ENCODE measurements around the gene MGAT3. TPM values are rescaled to one million over a fixed set of nuclear protein-coding genes. Genes with fewer than 3 reads are reported as not detected.

MGAT3 gene
- total and polyA plus RNA-seq, 2 donors (not counting 3 experiments of a cell fraction or from before 2014, with no cell fraction given): not detected

- H3K9ac ChIP-seq (replicated peaks; ENCODE audit: extremely low read depth, insufficient read depth, low read length): no peak overlapping the region
- TF ChIP-seq GATA2 (IDR thresholded peaks at IDR 0.05; ENCODE audit: insufficient read depth, insufficient read length, low read depth, low read length): no peak
- no peak for TF ChIP-seq JUN (IDR thresholded peaks at IDR 0.05; ENCODE audit: borderline replicate concordance, insufficient read depth, insufficient read length, low read depth)
- no peak for TF ChIP-seq EZH2 (IDR thresholded peaks at IDR 0.05; ENCODE audit: borderline replicate concordance, low read depth, low read length, severe bottlenecking)
- TF ChIP-seq FOS (IDR thresholded peaks at IDR 0.05; ENCODE audit: borderline replicate concordance, insufficient read depth, low read length): no peak
- no peak for TF ChIP-seq MAX (IDR thresholded peaks at IDR 0.05; ENCODE audit: insufficient read depth, insufficient read length)
- TF ChIP-seq, protein P1, sequence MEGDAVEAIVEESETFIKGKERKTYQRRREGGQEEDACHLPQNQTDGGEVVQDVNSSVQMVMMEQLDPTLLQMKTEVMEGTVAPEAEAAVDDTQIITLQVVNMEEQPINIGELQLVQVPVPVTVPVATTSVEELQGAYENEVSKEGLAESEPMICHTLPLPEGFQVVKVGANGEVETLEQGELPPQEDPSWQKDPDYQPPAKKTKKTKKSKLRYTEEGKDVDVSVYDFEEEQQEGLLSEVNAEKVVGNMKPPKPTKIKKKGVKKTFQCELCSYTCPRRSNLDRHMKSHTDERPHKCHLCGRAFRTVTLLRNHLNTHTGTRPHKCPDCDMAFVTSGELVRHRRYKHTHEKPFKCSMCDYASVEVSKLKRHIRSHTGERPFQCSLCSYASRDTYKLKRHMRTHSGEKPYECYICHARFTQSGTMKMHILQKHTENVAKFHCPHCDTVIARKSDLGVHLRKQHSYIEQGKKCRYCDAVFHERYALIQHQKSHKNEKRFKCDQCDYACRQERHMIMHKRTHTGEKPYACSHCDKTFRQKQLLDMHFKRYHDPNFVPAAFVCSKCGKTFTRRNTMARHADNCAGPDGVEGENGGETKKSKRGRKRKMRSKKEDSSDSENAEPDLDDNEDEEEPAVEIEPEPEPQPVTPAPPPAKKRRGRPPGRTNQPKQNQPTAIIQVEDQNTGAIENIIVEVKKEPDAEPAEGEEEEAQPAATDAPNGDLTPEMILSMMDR (IDR thresholded peaks at IDR 0.05; ENCODE audit: extremely low read depth in 1 of 2, insufficient read depth in 1 of 2, low read depth in 1 of 2, low read length in 2 of 2): no peak
- no peak for TF ChIP-seq POLR2A (IDR thresholded peaks at IDR 0.05; ENCODE audit: low read depth, low read length)
- TF ChIP-seq POLR2AphosphoS5 (IDR thresholded peaks at IDR 0.05; ENCODE audit: insufficient read depth, low read depth, low read length): no peak
- no peak for TF ChIP-seq MYC (IDR thresholded peaks at IDR 0.05; ENCODE audit: low read depth, low read length)
- H3K9me3 ChIP-seq (replicated peaks; ENCODE audit: control insufficient read depth, insufficient read depth, low read length): no peaks in the 10 kb centered on the region
- H2AFZ ChIP-seq (ENCODE audit: low read depth, low read length): no peak overlapping the region
- peaks cover 5 to 10% of the 10 kb centered on the region in 2 experiments for H3K36me3 ChIP-seq (ENCODE audit: control insufficient read depth in 2 of 2, extremely low read depth in 1 of 2, insufficient read depth in 2 of 2, low read length in 2 of 2)
- no peak for DNase-seq (ENCODE audit: low read depth, low spot score)
- CTCF ChIA-PET: interaction anchor here (0.8 to 6.4 kb wide), 14 partner anchors 8 to 508 kb away, joined by 3 to 197 read pairs (median 14); partner anchors contain the start of genes ATF4, MIEF1 and TAB1
- no peak overlapping the region for H3K27ac ChIP-seq (ENCODE audit: insufficient read depth, low read depth, low read length)
- peaks cover 30% of the 10 kb centered on the region for H3K4me1 ChIP-seq (ENCODE audit: control insufficient read depth, extremely low read depth, insufficient read depth, low read length)
- no peaks in the 10 kb centered on the region for H4K20me1 ChIP-seq (replicated peaks; ENCODE audit: control insufficient read depth, extremely low read depth, insufficient read depth, low read length)
- dilution Hi-C loops (cut with MboI; ENCODE audit: extremely low pct_ligation_motif_present, low sequenced_read_pairs): no loop called here
- no peaks in the 10 kb centered on the region for H3K9me1 ChIP-seq (replicated peaks; ENCODE audit: control insufficient read depth, extremely low read depth, insufficient read depth, low read length)
- peaks cover 48% of the 10 kb centered on the region for H3K79me2 ChIP-seq (ENCODE audit: control insufficient read depth, insufficient read depth, low read length)
- no peak overlapping the region for H3K4me3 ChIP-seq (replicated peaks in 1 of 3; ENCODE audit: insufficient read depth in 1 of 3, low read depth in 1 of 3, low read length in 3 of 3)
- intact Hi-C loops (cut with micrococcal nuclease): loop anchor here (10.0 kb wide), 2 partner anchors 273 to 353 kb away; no protein-coding TSS in a partner anchor
- H3K4me2 ChIP-seq (ENCODE audit: insufficient read depth, low read length): no peak overlapping the region
- no TSS peak for BruUV-seq (replicated peaks)
- no peak for FAIRE-seq
- POLR2A ChIA-PET: interaction anchor here (1.2 to 1.5 kb wide), 2 partner anchors 8 to 209 kb away, joined by 7 to 13 read pairs; partner anchors contain the start of genes ATF4 and RPL3
- H3K27me3 ChIP-seq (ENCODE audit: control insufficient read depth in 2 of 2, insufficient read depth in 2 of 2, low read length in 2 of 2): no peaks in the 10 kb centered on the region
Measured at GRCh38 chr22:39528080-39528661, 71.4 kb downstream of the MGAT3 start.

Measured in endothelial cell of umbilical vein (primary cell).